Esophagus squamous epithelium (tissue), 5 donors: ENCODE results near the gene DTNB. TPM values are rescaled to one million over a fixed set of nuclear protein-coding genes. Genes with fewer than 3 reads are reported as not detected.

Experiments
- DNase-seq: peaks from one replicate; lab custom pipeline; 2025; lab: John Stamatoyannopoulos, UW
- H3K27ac ChIP-seq, 4 donors: fragments of 200-600 bp; sonication (generic); one replicate each; pipeline ENCODE4 v1.5.1; 2016 to 2019; ENCODE audit warnings: mild to moderate bottlenecking in 1 of 4
- H3K27me3 ChIP-seq, 4 donors: fragments of 200-600 bp; sonication (generic); 1 replicate in 3 of 4; 2 replicates in 1 of 4; pipeline versions ENCODE4 v1.5.1 to v1.6.0; 2017 to 2021; ENCODE audit warnings: antibody characterized with exemption in 1 of 4
- H3K36me3 ChIP-seq, 3 donors: fragments of 200-600 bp; sonication (generic); one replicate each; pipeline ENCODE4 v1.5.1; 2016 to 2019
- H3K4me1 ChIP-seq, 3 donors: fragments of 200-600 bp; sonication (generic); one replicate each; pipeline ENCODE4 v1.5.1; 2017 to 2019
- H3K4me3 ChIP-seq, 4 donors: fragments of 200-600 bp; sonication (generic); 1 replicate in 3 of 4; 2 replicates in 1 of 4; pipeline ENCODE4 v1.5.1; 2016 to 2019; ENCODE audit warnings: mild to moderate bottlenecking in 2 of 4, moderate library complexity in 1 of 4
- H3K9me3 ChIP-seq, 3 donors: fragments of 200-600 bp; sonication (generic); one replicate each; pipeline ENCODE4 v1.5.1; 2016 to 2019
- POLR2A ChIP-seq, 4 donors: fragments of 450-650 bp; IDR thresholded peaks; one replicate each; pipeline ENCODE4 v1.6.1; 2017; ENCODE audit warnings: antibody characterized with exemption in 4 of 4, mild to moderate bottlenecking in 4 of 4, moderate library complexity in 3 of 4
- WGBS, 2 donors: methylation state at CpG; one replicate each; pipeline ENCODE4 v1.1.5; 2018; 5-methylcytosine and 5-hydroxymethylcytosine counted together
- intact Hi-C: fragments of 100-400 bp; cut with DNase I; formaldehyde crosslinking; loops from one replicate; pipeline ENCODE4 v1.15.0; 2022
- total RNA-seq, 4 donors: library from RNA; depleted of rRNA; stranded (reverse); fragments of >200 nt; gene quantifications; one replicate each; pipeline ENCODE4 v1.1.0, GENCODE V29; 2016
- TF ChIP-seq, protein P1 (sequence below), 6 experiments: fragments of 450-650 bp in 4 of 6; fragments of 200-600 bp in 2 of 6; sonication (generic) in 2 of 6; IDR thresholded peaks; one replicate each; pipeline ENCODE4 v1.5.1; 2016 to 2019; ENCODE audit warnings: antibody characterized with exemption in 6 of 6, mild to moderate bottlenecking in 4 of 6, moderate library complexity in 4 of 6
- donor health status: DM: yes; HTN: yes; CAD: no.

DTNB gene
- total RNA-seq, 4 donors from 2014 or later: 7.8 to 17.2 (median 9.6) TPM

DNA sequence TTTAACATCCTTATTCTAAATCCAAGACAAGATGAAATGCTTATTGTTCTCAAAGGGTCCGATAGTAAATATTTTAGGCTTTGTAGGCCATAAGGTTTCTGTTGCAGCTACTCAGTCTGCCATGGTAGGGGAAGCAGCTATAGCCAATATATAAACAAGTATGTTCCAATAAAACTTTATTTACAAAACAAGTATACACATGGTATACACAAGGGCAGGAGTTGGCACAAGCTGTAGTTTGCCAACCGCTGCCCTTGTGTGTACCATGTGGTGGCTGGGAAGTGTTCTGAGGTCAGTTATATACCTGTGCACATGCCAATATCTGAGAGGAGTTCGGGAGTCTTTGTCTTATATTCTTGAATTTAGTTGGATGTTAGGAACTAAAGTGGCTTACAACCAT lies 205.6 kb downstream of the DTNB start:
- H3K36me3 ChIP-seq: no peaks in the 10 kb centered on the region
- DNase-seq: no peak
- H3K4me1 ChIP-seq: peaks cover 0 to 5% (median 0%) of the 10 kb centered on the region in 3 donors
- no peak overlapping the region for H3K4me3 ChIP-seq
- no peak overlapping the region for H3K27ac ChIP-seq
- H3K9me3 ChIP-seq: no peaks in the 10 kb centered on the region
- H3K27me3 ChIP-seq: no peaks in the 10 kb centered on the region
- WGBS, 2 donors: 89 to 90% methylated on average over 3 of the region's 3 CpGs
- intact Hi-C loops: no loop called here
- TF ChIP-seq, protein P1, sequence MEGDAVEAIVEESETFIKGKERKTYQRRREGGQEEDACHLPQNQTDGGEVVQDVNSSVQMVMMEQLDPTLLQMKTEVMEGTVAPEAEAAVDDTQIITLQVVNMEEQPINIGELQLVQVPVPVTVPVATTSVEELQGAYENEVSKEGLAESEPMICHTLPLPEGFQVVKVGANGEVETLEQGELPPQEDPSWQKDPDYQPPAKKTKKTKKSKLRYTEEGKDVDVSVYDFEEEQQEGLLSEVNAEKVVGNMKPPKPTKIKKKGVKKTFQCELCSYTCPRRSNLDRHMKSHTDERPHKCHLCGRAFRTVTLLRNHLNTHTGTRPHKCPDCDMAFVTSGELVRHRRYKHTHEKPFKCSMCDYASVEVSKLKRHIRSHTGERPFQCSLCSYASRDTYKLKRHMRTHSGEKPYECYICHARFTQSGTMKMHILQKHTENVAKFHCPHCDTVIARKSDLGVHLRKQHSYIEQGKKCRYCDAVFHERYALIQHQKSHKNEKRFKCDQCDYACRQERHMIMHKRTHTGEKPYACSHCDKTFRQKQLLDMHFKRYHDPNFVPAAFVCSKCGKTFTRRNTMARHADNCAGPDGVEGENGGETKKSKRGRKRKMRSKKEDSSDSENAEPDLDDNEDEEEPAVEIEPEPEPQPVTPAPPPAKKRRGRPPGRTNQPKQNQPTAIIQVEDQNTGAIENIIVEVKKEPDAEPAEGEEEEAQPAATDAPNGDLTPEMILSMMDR (IDR thresholded peaks at IDR 0.05): no peak
- TF ChIP-seq POLR2A (IDR thresholded peaks at IDR 0.05): no peak

DNA sequence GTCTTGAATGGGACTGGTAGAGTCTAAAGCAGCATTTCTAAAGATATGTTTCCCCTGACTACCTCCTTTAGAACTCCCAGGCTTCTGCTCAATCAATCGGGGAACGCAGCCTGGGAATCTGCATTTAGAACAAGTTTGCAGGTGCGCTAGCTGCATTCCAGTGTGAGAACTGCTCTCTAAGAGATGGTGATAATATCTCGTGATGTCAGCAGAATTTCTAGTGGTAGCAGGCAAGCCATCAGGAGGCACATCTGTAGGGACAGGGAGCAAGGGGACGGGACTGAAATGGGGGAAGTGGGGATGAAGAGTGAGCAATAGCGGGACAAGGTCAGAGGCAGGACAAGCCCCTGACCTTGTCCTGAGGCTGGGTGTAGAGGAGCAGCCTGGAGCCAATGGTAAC lies 211.4 kb downstream of the DTNB start:
- H3K27me3 ChIP-seq: no peaks in the 10 kb centered on the region
- intact Hi-C loops: no loop called here
- H3K27ac ChIP-seq: no peak overlapping the region
- no peak overlapping the region for H3K4me3 ChIP-seq
- H3K36me3 ChIP-seq: no peaks in the 10 kb centered on the region
- peaks cover 0 to 5% (median 0%) of the 10 kb centered on the region in 3 donors for H3K4me1 ChIP-seq
- TF ChIP-seq, protein P1 (IDR thresholded peaks at IDR 0.05): no peak
- TF ChIP-seq POLR2A (IDR thresholded peaks at IDR 0.05): no peak
- WGBS, 2 donors: 97 to 99% methylated on average over 5 to 6 of the region's 6 CpGs
- H3K9me3 ChIP-seq: no peaks in the 10 kb centered on the region
- DNase-seq: no peak

DNA sequence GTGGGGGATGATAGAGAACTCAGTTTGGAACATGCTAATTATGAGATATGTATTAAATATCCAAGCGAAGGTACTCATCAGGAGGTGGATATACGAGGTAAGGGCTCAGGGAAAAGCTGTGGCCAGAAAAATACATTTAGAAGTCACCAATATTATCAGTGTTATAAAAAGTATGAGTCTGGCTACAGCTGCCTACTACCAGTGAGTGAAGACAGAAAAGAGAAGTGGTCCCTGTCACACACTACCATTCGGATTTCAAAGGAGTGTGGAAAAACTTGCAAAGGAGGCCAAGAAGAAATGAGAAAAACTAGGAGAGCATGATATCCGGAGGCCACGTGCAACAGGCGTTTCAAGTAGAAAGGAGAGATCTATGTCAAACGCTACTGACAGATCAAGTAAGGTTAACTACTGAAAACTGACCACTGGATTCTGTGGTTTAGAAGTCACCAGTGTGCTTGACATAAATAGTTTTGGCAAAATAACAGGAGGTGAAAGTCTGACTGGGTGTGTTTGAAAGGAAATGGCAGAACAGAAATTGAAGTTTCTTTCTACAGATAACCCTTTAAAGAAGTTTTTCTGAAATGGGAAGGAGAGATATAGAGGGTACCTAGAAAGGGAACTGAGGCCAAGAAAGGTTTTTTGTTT lies 213.0 kb downstream of the DTNB start:
- Histone ChIP-seq H3K4me1 (peaks cover 0 to 5% (median 0%) of the 10 kb centered on the region in 3 donors), H3K9me3 (no peaks in the 10 kb centered on the region), H3K27ac (no peak overlapping the region), H3K27me3 (no peaks in the 10 kb centered on the region), H3K4me3 (no peak overlapping the region), H3K36me3 (no peaks in the 10 kb centered on the region)
- no peak for DNase-seq
- 80 to 96% methylated on average over 7 of the region's 7 CpGs for WGBS, 2 donors
- TF ChIP-seq, protein P1 (IDR thresholded peaks at IDR 0.05): no peak
- no peak for TF ChIP-seq POLR2A (IDR thresholded peaks at IDR 0.05)
- intact Hi-C loops: no loop called here

DNA sequence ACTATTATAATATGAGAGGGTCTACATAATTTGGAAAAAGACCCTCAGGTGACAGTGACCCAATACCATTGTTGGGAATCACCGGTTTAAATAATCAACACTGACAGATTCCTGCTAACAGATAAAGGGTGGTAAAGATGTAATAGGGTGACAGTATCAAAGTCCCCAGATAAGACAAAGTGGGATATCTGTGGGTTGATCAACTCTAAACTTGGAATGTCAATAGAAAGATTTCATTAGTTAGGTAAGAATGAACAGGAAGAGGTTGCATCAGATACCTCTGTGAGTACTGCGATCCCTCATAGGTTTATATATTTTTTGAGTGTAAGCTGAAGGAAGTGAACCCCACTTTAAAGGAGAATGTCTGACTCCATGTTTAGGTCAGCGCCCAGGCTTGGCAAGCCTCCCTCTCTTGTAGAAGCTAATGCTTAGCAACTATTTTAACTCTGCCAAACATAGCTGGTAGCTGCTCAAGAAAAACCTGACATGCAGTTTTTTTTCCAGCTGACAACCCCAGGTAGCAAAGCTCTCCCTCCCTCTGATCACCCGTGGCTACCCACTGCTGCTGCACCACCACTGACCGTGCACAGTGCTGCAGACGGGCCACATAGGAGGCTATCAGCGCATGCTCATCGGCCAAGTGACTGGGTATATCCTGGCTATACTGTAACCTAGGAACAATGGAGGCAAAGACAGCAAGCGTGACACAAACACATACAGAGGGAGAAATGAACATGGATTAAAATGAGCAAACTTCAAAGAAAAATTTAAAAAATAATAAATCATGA lies 218.4 kb downstream of the DTNB start:
- Histone ChIP-seq H3K4me1 (no peaks in the 10 kb centered on the region), H3K9me3 (no peaks in the 10 kb centered on the region), H3K27me3 (no peaks in the 10 kb centered on the region), H3K4me3 (no peak overlapping the region), H3K36me3 (peaks cover 0 to 13% (median 0%) of the 10 kb centered on the region in 3 donors), H3K27ac (no peak overlapping the region)
- WGBS, 2 donors: 76 to 91% methylated on average over 7 to 9 of the region's 9 CpGs
- DNase-seq: no peak
- intact Hi-C loops: no loop called here
- TF ChIP-seq POLR2A (IDR thresholded peaks at IDR 0.05): no peak
- TF ChIP-seq, protein P1 (IDR thresholded peaks at IDR 0.05): no peak
